Activated CD4-positive, alpha-beta T cell treated with anti-CD3 and anti-CD28 coated beads, Interleukin-2, amount 50 U/mL, for 48 hours (primary cell): Measurements from ENCODE around the gene CPLANE2.
"Not testable (repeated sequence)": the region's sequence is repeated elsewhere in the genome, so short reads cannot be mapped to it uniquely, and the experiment has no call there.

Experiments used
- DNase-seq, 2 experiments: peaks; one replicate each; pipeline ENCODE4 v3.0.0-alpha.2; 2020

The CPLANE2 gene

GRCh38 chr1:16248603-16249516 lies 11.9 kb upstream of the CPLANE2 start:
- no peak for DNase-seq

- DNase-seq = no peak
Measured at GRCh38 chr1:16248007-16248436, 11.0 kb upstream of the CPLANE2 start.

DNA sequence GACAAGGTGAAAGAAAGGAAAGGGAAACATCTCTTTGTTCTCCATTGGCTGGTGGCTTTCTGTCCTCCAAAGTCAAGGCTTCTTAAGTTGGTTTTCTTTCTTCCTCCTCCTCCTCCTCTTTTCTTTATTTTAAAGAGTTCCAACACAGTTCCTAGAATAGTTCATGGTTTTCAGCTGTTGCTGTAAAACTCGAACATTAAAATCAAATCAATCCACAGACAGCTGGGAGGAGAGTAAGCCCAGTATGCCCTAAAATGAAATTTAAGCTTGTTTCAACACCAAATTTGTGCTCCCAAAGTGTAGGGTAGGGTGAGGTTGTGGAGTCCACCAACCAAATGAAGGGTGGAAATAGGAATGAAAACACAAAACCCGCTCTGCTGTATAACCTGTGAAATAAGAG lies 10.5 kb upstream of the CPLANE2 start:
- DNase-seq = no peak

- DNase-seq = no peak
Measured at GRCh38 chr1:16246961-16247360, 10.0 kb upstream of the CPLANE2 start.

DNA sequence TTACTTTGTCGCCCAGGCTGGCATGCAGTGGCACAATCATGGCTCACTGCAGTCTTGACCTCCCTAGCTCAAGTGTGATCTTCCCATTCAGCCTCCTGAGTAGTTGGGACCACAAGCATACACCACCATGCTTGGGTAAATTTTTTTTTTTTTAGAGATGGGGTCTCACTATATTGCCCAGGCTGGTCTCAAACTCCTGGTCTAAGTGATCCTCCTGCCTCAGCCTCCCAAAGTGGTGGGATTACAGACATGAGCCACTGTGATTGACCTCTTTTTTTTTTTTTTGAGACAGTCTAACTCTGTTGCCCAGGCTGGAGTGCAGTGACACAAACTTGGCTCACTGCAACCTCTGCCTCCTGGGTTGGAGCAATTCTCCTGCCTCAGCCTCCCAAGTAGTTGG lies 9.3 kb upstream of the CPLANE2 start:
- not testable (repeated sequence) for DNase-seq

DNA sequence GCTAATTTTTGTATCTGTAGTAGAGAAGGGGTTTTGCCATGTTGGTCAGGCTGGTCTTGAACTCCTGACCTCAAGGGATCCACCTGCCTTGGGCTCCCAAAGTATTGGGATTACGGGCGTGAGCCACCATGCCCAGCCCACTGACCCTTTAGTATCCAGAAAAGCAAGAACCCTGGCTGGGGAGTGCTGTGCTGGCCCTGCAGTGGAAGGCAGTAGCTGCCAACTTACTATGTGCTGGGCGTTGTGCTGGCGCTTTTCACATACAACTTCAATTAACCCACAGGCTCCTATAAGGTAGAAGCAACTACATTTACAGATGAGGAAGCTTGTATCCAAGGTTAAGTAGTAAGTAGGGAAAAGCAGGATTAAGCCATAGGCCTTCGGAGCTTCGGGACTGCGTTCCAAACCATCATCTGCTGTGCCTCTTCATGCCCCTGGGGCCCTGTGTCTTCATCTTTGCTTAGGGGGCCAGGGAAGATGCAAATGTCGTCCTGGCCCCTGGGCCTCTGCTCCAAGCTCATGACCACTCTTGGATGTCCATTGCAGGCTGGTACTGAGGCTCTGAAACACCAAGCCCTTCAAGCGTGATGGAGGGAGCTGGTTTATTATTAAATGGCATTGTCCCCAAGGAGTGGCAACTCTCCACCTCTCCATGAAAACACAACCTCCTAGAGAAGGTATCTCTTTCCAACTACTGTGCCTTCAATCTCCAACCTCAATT lies 8.7 kb upstream of the CPLANE2 start:
- DNase-seq = no peak

DNA sequence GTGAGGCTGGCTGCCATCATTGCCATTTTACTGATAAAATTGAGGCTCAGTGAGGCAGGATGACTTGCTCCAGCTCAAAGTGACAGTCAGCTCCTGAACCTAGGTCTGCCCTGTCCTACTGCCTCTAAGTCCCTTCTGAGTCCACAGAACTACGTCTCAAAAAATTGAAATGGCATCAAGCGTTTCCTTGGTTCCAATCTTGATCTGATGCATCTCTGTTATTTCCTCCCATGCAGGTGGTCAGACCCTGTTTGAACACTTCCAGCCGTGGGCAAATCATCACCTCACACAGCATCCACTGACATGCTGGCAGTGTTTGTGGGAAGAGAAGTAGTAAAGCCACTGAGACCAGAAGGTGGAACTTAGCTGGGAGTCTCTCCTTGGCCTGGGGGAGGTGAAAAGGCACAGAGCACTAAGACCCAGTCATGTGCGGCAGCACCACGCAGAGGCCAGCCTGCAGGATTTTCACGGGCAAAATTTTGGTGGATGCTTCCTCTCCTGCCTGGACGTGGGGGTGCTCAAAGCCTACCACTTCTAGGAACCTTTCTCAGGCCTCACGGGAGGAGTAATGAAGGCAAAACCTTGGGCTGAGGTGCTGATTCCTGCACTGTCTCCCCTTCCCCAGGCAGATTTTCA lies 7.8 kb upstream of the CPLANE2 start:
- no peak for DNase-seq

DNA sequence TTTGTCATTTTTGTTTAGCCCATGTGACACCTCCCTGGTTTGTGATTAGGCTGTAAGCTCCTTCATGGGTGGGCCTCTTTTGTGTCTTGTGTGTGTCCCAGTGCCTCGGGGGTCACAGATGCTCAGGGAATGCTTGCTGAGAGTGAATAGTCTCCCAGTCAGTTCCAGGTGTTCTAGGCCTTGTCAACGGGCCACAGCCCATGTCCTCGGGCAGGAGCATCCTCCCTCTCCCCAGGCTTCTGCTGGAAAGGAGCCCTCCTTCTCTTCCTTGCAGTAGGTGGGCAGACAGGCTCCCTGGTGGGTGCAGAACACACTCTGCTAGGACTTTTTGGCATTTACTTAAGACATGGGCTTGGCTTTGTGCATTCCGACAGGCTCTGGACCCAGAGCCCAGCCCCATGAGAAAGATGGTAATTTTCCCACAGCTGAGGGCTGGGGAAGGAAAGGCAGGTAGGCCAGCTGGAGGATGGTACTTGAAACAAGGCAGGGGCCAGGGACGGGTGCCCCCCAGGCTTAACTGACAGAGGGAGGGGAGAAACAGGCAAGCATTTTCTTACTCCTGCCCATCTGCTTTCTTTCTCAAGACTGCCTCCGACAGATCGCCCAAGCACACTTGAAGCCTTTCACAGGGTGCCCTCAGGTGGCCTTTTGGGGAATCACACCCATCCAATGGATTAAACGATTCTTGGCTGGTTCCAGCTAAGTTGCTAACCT lies 7.1 kb upstream of the CPLANE2 start:
- DNase-seq = peak; percentile 81 to 84

DNA sequence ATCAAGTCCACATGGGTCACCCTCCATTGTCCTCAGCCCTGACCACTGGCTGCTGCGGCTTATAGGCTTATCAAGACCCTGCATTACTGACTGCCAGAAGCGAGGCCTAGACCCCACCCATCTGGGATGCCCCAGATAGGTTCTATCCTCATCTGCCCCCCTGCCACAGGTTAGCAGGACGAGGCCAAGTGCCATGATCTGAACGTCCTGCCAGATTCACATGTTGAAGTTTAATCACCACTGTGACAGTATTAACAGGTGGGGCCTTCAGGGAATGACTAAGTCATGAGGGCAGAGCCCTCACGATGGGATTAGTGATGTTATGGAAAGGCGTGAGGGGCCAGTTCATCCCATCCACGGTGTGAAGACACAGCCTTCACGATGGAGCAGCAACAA lies 6.2 kb upstream of the CPLANE2 start:
- no peak for DNase-seq

DNA sequence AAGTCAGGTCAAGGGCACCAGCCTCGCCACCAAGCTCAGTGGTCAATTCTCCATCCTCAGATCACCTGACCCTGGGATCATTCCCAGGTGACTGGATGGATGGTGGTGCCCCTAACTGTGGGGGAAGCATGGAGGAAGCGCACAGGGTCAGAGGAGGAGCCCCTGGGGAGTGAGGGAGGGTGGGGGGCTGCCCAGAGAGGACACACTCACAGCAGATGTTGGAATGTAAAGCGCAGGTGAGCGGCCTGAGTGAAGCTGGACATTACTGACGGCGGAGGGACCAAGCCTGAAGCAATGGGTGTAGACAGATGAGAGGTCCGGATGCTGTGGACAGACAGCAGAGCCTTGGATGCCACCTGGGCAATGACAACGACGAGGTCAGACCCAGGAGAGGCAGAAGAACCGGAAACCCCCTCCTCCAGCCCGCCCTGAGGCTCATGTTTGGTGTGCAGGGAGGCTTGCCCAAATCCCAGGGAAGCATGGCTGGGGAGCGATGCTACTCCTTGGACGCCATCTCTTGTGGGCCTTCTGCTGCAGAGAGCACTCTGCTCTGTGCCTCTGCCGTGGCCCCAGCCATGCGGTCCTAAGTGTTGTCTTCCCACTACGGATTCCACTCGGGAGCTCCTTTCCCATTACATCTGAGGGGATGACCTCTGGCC lies 5.7 kb upstream of the CPLANE2 start:
- no peak for DNase-seq

GRCh38 chr1:16241221-16241708 lies 4.3 kb upstream of the CPLANE2 start:
- DNase-seq = no peak

GRCh38 chr1:16239972-16240491 lies 3.0 kb upstream of the CPLANE2 start:
- no peak for DNase-seq

- DNase-seq = no peak
Measured at GRCh38 chr1:16237343-16237830, 404 bp upstream of the CPLANE2 start.

- peak; percentile 37 to 56 for DNase-seq
Measured at GRCh38 chr1:16235944-16236510, 956 bp downstream of the CPLANE2 start.

DNA sequence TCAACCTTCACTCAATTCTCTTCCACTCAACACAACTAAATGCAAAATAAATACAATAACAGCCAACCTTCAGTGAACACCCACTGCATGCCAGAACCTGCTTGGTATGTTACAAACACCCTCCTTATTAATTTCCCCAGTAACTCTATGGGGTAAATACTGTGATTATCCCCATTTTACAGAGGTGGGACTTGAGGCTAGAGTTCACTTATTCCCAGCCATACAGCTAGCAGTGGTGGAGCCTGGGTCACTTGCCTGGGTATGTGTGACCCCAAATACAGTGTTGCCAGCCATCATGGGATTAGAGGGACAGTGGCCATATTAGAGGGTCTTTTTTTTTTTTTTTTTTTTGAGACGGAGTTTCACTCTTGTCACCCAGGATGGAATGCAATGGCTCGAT lies 1.6 kb downstream of the CPLANE2 start:
- DNase-seq = no peak

- DNase-seq = no peak
Measured at GRCh38 chr1:16233431-16233830, 3.6 kb downstream of the CPLANE2 start.

- DNase-seq = no peak
Measured at GRCh38 chr1:16232316-16232710, 4.7 kb downstream of the CPLANE2 start.

DNA sequence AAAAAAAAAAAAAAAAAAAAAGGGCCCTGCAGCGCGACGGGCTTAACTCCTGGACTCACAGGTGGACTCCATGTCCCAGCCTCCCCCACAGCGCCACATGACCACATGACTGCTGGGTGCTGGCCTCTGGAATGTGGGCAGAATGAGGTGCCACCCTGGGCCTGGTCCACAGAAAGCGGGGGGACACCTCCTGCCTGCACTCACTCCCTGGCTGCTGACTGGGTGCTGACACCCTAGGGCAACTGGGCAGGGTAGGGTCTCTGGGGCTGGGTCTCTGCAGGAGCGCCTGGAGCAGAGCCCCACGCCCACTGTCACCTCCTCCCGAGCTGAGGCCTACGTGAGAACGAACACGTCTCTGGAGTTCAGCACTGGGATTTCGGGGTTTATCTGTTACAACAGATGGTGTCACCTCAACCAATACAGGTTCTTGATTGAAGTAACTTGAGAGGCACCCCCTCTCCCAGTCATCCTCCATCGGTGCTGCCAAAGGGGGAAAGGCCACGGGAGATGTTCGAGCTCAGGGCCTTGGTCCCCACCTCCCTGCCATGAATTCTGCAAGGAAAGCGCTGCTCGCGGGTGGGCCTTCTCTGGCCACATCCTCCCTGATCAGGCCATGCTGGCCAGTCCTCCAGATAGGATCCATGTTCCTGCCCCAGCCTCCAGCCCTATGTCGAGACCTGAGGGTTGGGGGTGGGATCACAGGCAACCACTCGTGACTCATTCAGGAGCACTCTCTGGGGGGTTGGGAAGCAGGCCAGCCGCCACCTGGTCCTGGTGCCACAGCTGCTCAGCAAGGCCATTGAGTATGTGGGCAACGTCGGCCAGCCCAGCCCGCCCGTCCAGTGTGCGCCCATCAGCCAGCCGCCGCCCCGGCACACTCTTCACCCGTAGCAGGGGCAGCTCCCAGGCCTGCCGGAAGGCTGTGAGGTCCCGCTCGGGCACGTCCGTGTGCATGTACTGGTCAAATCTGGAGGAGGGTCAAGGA lies 5.4 kb downstream of the CPLANE2 start:
- DNase-seq = no peak

DNA sequence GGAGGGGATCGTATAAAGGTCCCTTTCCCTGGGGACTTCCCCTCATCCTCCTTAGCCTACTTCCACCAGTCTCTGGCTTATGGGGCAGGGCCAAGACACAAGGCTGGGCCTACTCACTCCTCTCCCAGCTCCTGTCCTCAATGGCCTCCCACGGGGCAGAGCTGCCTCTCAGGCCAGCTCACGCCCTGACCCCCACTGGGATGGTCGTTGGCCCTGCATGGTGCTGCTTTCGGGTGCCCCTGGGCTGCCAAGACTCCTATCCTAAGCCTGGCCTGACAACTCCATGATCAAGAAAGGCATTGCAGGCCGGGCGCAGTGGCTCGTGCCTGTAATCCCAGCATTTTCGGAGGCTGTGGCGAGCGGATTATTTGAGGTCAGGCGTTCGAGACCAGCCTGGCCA lies 6.2 kb downstream of the CPLANE2 start:
- no peak for DNase-seq
